Keratinocyte (primary cell): ENCODE results near the gene VWA7. TPM values are rescaled to one million over a fixed set of nuclear protein-coding genes. Genes with fewer than 3 reads are reported as not detected.

ENCODE experiments used
- DNase-seq: peaks from one replicate; pipeline ENCODE4 v3.0.0-alpha.2; 2011; ENCODE audit warnings: low read depth, missing footprints, low spot score
- FAIRE-seq: peaks from 2 replicates; lab custom pipeline; 2011; peaks lifted over from hg19 to GRCh38; lab: Jason Lieb, UNC
- H2AFZ ChIP-seq: 2 replicates; pipeline ENCODE4 v1.6.0; 2012; ENCODE audit warnings: low read length, control low read depth, inconsistent platforms; ENCODE audit not compliant: control insufficient read depth
- H3K27ac ChIP-seq: 2 replicates; pipeline ENCODE4 v1.5.1; 2011; ENCODE audit warnings: low read length; ENCODE audit not compliant: control insufficient read depth, insufficient read depth
- H3K27me3 ChIP-seq: 3 replicates; pipeline ENCODE4 v1.6.0; 2011; ENCODE audit warnings: low read length; ENCODE audit not compliant: control insufficient read depth, insufficient read depth; ENCODE audit errors: extremely low read depth
- H3K36me3 ChIP-seq, 2 experiments: 2 replicates in 1 of 2; 3 replicates in 1 of 2; pipeline ENCODE4 v1.5.1; 2011; ENCODE audit warnings: low read length in 2 of 2, mild to moderate bottlenecking in 1 of 2; ENCODE audit not compliant: control insufficient read depth in 2 of 2, insufficient read depth in 2 of 2; ENCODE audit errors: extremely low read depth in 1 of 2
- H3K4me1 ChIP-seq: 3 replicates; pipeline ENCODE4 v1.5.1; 2011; ENCODE audit warnings: low read length; ENCODE audit not compliant: control insufficient read depth, insufficient read depth; ENCODE audit errors: extremely low read depth
- H3K4me2 ChIP-seq: 3 replicates; pipeline ENCODE4 v1.6.0; 2011; ENCODE audit warnings: low read depth, low read length; ENCODE audit not compliant: control insufficient read depth, insufficient read depth; ENCODE audit errors: extremely low read depth
- H3K4me3 ChIP-seq, 3 experiments: fragments of 200-600 bp in 1 of 3; sonication (generic) in 1 of 3; 2 replicates in 2 of 3; 3 replicates in 1 of 3; pipeline ENCODE4 v1.5.1; 2011 to 2016; ENCODE audit warnings: low read length in 3 of 3, mild to moderate bottlenecking in 3 of 3, control low read depth in 2 of 3, inconsistent platforms in 1 of 3, low read depth in 1 of 3, mixed read lengths in 1 of 3, mixed run types in 1 of 3, moderate library complexity in 1 of 3; ENCODE audit not compliant: control insufficient read depth in 2 of 3, insufficient read depth in 2 of 3; ENCODE audit errors: extremely low read depth in 1 of 3
- H3K79me2 ChIP-seq: 2 replicates; pipeline ENCODE4 v1.6.0; 2012; ENCODE audit warnings: low read length; ENCODE audit not compliant: control insufficient read depth, insufficient read depth
- H3K9ac ChIP-seq: 3 replicates; pipeline ENCODE4 v1.6.0; 2011; ENCODE audit warnings: low read length; ENCODE audit not compliant: control insufficient read depth, insufficient read depth; ENCODE audit errors: extremely low read depth
- H3K9me1 ChIP-seq: 3 replicates; pipeline ENCODE4 v1.6.0; 2011; ENCODE audit warnings: low read length; ENCODE audit not compliant: control insufficient read depth, insufficient read depth; ENCODE audit errors: extremely low read depth
- H3K9me3 ChIP-seq: 2 replicates; pipeline ENCODE4 v1.5.1; 2012; ENCODE audit warnings: low read depth, low read length; ENCODE audit not compliant: control insufficient read depth
- H4K20me1 ChIP-seq: 3 replicates; pipeline ENCODE4 v1.6.0; 2011; ENCODE audit warnings: low read length; ENCODE audit not compliant: control insufficient read depth, insufficient read depth; ENCODE audit errors: extremely low read depth
- CTCF ChIP-seq, 3 experiments: IDR thresholded peaks in 1 of 3; conservative IDR thresholded peaks in 1 of 3; optimal IDR thresholded peaks in 1 of 3; 2 replicates in 2 of 3; 3 replicates in 1 of 3; pipeline versions ENCODE3 to v1.5.1; 2011; ENCODE audit warnings: low read length in 3 of 3, mild to moderate bottlenecking in 3 of 3, moderate library complexity in 2 of 3, control low read depth in 1 of 3, inconsistent platforms in 1 of 3; ENCODE audit not compliant: insufficient read depth in 2 of 3; ENCODE audit errors: extremely low read depth in 1 of 3
- EZH2 ChIP-seq: IDR thresholded peaks from one replicate; pipeline ENCODE4 v1.6.1; 2012; ENCODE audit warnings: inconsistent platforms, mild to moderate bottlenecking, low read length, moderate library complexity
- dilution Hi-C: fragments of 300-500 bp; cut with MboI; formaldehyde crosslinking; loops from one replicate; pipeline ENCODE4 v1.7.0; 2020; ENCODE audit warnings: low sequenced_read_pairs; ENCODE audit not compliant: extremely low pct_ligation_motif_present
- polyA plus RNA-seq, 5 experiments: library from polyadenylated mRNA; depleted of rRNA in 3 of 5; stranded (reverse) in 3 of 5; stranded (forward) in 1 of 5; unstranded in 1 of 5; fragments of >200 nt; gene quantifications; 1 replicate in 1 of 5; 2 replicates in 3 of 5; 3 replicates in 1 of 5; pipeline versions ENCODE4 v1.2.1 to v1.2.3, GENCODE V29; 2011 to 2012; ENCODE audit warnings: missing spikeins in 2 of 5, low read depth in 1 of 5, low replicate concordance in 1 of 5
- small RNA-seq, 3 experiments: library from RNA; depleted of rRNA; stranded (forward); fragments of <200 nt; gene quantifications; one replicate each; pipeline ENCODE3, GENCODE V24; 2012; ENCODE audit warnings: low read depth in 3 of 3, low replicate concordance in 1 of 3; ENCODE audit not compliant: insufficient read length in 3 of 3

Gene VWA7
- polyA plus RNA-seq, 1 donor (not counting 4 experiments of a cell fraction or from before 2014, with no cell fraction given), result 0.47 TPM

GRCh38 chr6:31718265-31718664 lies 58.9 kb downstream of the VWA7 start:
- Histone ChIP-seq H3K4me3 (peak overlapping the region in 1 of 3 experiments; percentile 49), H3K9me3 (no peaks in the 10 kb centered on the region), H2AFZ (no peak overlapping the region), H3K9ac (no peak overlapping the region), H3K9me1 (peaks cover 5% of the 10 kb centered on the region), H4K20me1 (no peaks in the 10 kb centered on the region), H3K27ac (peak overlapping the region; percentile 66), H3K4me1 (peaks cover 31% of the 10 kb centered on the region), H3K4me2 (peak overlapping the region; percentile 77), H3K36me3 (peaks cover 0 to 4% of the 10 kb centered on the region in 2 experiments), H3K79me2 (no peaks in the 10 kb centered on the region), H3K27me3 (no peaks in the 10 kb centered on the region)
- no peak for TF ChIP-seq EZH2
- no peak for TF ChIP-seq CTCF (optimal IDR thresholded peaks at IDR 0.05 in 1 of 3, IDR thresholded peaks at IDR 0.05 in 1 of 3, conservative IDR thresholded peaks at IDR 0.05 in 1 of 3; ENCODE audit: extremely low read depth in 1 of 3, insufficient read depth in 2 of 3, low read length in 3 of 3)
- FAIRE-seq, result peak; percentile 84
- DNase-seq, result no peak
- dilution Hi-C loops, result no loop called here

- Histone ChIP-seq H3K4me2 (peak overlapping the region; percentile 77), H3K27me3 (no peaks in the 10 kb centered on the region), H3K9ac (no peak overlapping the region), H3K79me2 (no peaks in the 10 kb centered on the region), H4K20me1 (no peaks in the 10 kb centered on the region), H3K4me1 (peaks cover 32% of the 10 kb centered on the region), H2AFZ (peak overlapping the region; percentile 60), H3K4me3 (peak overlapping the region in 1 of 3 experiments; percentile 15), H3K36me3 (peaks cover 0 to 4% of the 10 kb centered on the region in 2 experiments), H3K9me3 (no peaks in the 10 kb centered on the region), H3K9me1 (peaks cover 5% of the 10 kb centered on the region), H3K27ac (peak overlapping the region; percentile 41)
- no peak for FAIRE-seq
- DNase-seq, result no peak
- dilution Hi-C loops, result no loop called here
- TF ChIP-seq EZH2, result no peak
- peak; percentile 34 to 67 (median 47) for TF ChIP-seq CTCF (optimal IDR thresholded peaks at IDR 0.05 in 1 of 3, IDR thresholded peaks at IDR 0.05 in 1 of 3, conservative IDR thresholded peaks at IDR 0.05 in 1 of 3; ENCODE audit: extremely low read depth in 1 of 3, insufficient read depth in 2 of 3, low read length in 3 of 3)
Observed at GRCh38 chr6:31717499-31718222, 59.5 kb downstream of the VWA7 start.

Small RNA genes lying within 50 kb of the gene (small RNA-seq; reads per million reads assigned to genes)
- gene MSH5-SAPCD1 (0 reads per million in 3 experiments), gene RF00019 (0 reads per million in 3 experiments), gene RNU6-850P (0 reads per million in 3 experiments), gene SAPCD1 (0 reads per million in 3 experiments)

Other genes with a start within 250 kb of the VWA7 start
- not detected in 3 replicates for gene MCCD1, start 248.4 kb downstream of the VWA7 start, polyA plus RNA-seq
- 270 to 540 TPM (median 314 TPM) in 3 replicates for gene DDX39B, start 235.3 kb downstream of the VWA7 start, polyA plus RNA-seq
- gene ATP6V1G2, start 230.7 kb downstream of the VWA7 start, polyA plus RNA-seq, result 0.46 to 1.3 TPM (median 0.94 TPM) in 3 replicates
- gene NFKBIL1, start 229.7 kb downstream of the VWA7 start, polyA plus RNA-seq, result 4.8 to 8.9 TPM (median 7.2 TPM) in 3 replicates
- 0.04 TPM in 1 of 3 replicates, not detected in the others for gene LTA, start 205.0 kb downstream of the VWA7 start, polyA plus RNA-seq
- gene TNF, start 201.8 kb downstream of the VWA7 start, polyA plus RNA-seq, result 0.54 to 2.3 TPM (median 0.88 TPM) in 3 replicates
- 0.09 TPM in 1 of 3 replicates, not detected in the others for gene LTB, start 194.9 kb downstream of the VWA7 start, polyA plus RNA-seq
- gene LST1, start 191.1 kb downstream of the VWA7 start, polyA plus RNA-seq, result 0.18 TPM in 1 of 3 replicates, not detected in the others
- gene NCR3, start 184.3 kb downstream of the VWA7 start, polyA plus RNA-seq, result not detected in 3 replicates
- not detected in 3 replicates for gene AIF1, start 162.1 kb downstream of the VWA7 start, polyA plus RNA-seq
- 20.5 to 58.0 TPM (median 22.7 TPM) in 3 replicates for gene PRRC2A, start 156.6 kb downstream of the VWA7 start, polyA plus RNA-seq
- 49.9 to 120 TPM (median 60.6 TPM) in 3 replicates for gene BAG6, start 124.7 kb downstream of the VWA7 start, polyA plus RNA-seq
- 1.4 to 2.6 TPM (median 2.3 TPM) in 3 replicates for gene APOM, start 121.4 kb downstream of the VWA7 start, polyA plus RNA-seq
- 7.9 to 10.0 TPM (median 8.3 TPM) in 3 replicates for gene C6orf47, start 116.5 kb downstream of the VWA7 start, polyA plus RNA-seq
- gene GPANK1, start 112.3 kb downstream of the VWA7 start, polyA plus RNA-seq, result 7.9 to 11.4 TPM (median 10.0 TPM) in 3 replicates
- gene CSNK2B, start 111.2 kb downstream of the VWA7 start, polyA plus RNA-seq, result 41.9 to 108 TPM (median 43.7 TPM) in 3 replicates
- 3.6 to 5.2 TPM (median 4.1 TPM) in 3 replicates for gene LY6G5B, start 107.4 kb downstream of the VWA7 start, polyA plus RNA-seq
- gene LY6G5C, start 96.3 kb downstream of the VWA7 start, polyA plus RNA-seq, result 0.58 to 0.95 TPM (median 0.61 TPM) in 3 replicates
- 20.9 to 28.2 TPM (median 21.8 TPM) in 3 replicates for gene ABHD16A, start 74.0 kb downstream of the VWA7 start, polyA plus RNA-seq
- gene LY6G6F, start 70.5 kb downstream of the VWA7 start, polyA plus RNA-seq, result not detected in 3 replicates
- gene LY6G6D, start 62.0 kb downstream of the VWA7 start, polyA plus RNA-seq, result 0.22 to 0.33 TPM in 2 of 3 replicates, not detected in the other
- gene LY6G6C, start 55.6 kb downstream of the VWA7 start, polyA plus RNA-seq, result 2.3 to 3.1 TPM (median 2.4 TPM) in 3 replicates
- 0.06 to 0.21 TPM (median 0.10 TPM) in 3 replicates for gene MPIG6B, start 54.0 kb downstream of the VWA7 start, polyA plus RNA-seq
- 3.0 to 6.7 TPM (median 3.1 TPM) in 3 replicates for gene DDAH2, start 48.0 kb downstream of the VWA7 start, polyA plus RNA-seq
- 759 to 873 TPM (median 832 TPM) in 3 replicates for gene CLIC1, start 40.8 kb downstream of the VWA7 start, polyA plus RNA-seq
- 9.4 to 14.8 TPM (median 11.4 TPM) in 3 replicates for gene MSH5, start 37.3 kb downstream of the VWA7 start, polyA plus RNA-seq
- 1.1 to 2.1 TPM (median 1.7 TPM) in 3 replicates for gene SAPCD1, start 14.7 kb downstream of the VWA7 start, polyA plus RNA-seq
- 17.2 to 57.2 TPM (median 26.3 TPM) in 3 replicates for gene VARS1, start 18.4 kb upstream of the VWA7 start, polyA plus RNA-seq
- 34.4 to 84.1 TPM (median 46.5 TPM) in 3 replicates for gene LSM2, start 29.6 kb upstream of the VWA7 start, polyA plus RNA-seq
- gene HSPA1L, start 38.0 kb upstream of the VWA7 start, polyA plus RNA-seq, result 0.31 to 0.60 TPM (median 0.54 TPM) in 3 replicates
- gene HSPA1A, start 38.2 kb upstream of the VWA7 start, polyA plus RNA-seq, result 95.5 to 142 TPM (median 110 TPM) in 3 replicates
- gene HSPA1B, start 50.4 kb upstream of the VWA7 start, polyA plus RNA-seq, result 33.5 to 65.8 TPM (median 48.1 TPM) in 3 replicates
- gene NEU1, start 85.5 kb upstream of the VWA7 start, polyA plus RNA-seq, result 27.9 to 44.4 TPM (median 38.6 TPM) in 3 replicates
- gene SLC44A4, start 101.7 kb upstream of the VWA7 start, polyA plus RNA-seq, result 0.06 to 0.25 TPM (median 0.18 TPM) in 3 replicates
- gene EHMT2, start 120.4 kb upstream of the VWA7 start, polyA plus RNA-seq, result 17.6 to 26.5 TPM (median 17.7 TPM) in 3 replicates
- 0.55 to 0.64 TPM (median 0.63 TPM) in 3 replicates for gene ZBTB12, start 124.8 kb upstream of the VWA7 start, polyA plus RNA-seq
- gene C2, start 150.4 kb upstream of the VWA7 start, polyA plus RNA-seq, result 0.04 TPM in 1 of 3 replicates, not detected in the others
- gene CFB, start 168.8 kb upstream of the VWA7 start, polyA plus RNA-seq, result 0.84 to 2.9 TPM (median 2.5 TPM) in 3 replicates
- 45.1 to 57.9 TPM (median 51.9 TPM) in 3 replicates for gene NELFE, start 181.6 kb upstream of the VWA7 start, polyA plus RNA-seq
- gene SKIC2, start 181.8 kb upstream of the VWA7 start, polyA plus RNA-seq, result 24.5 to 37.7 TPM (median 37.5 TPM) in 3 replicates
- gene DXO, start 194.8 kb upstream of the VWA7 start, polyA plus RNA-seq, result 7.0 to 10.4 TPM (median 7.6 TPM) in 3 replicates
- 1.2 to 2.9 TPM (median 1.4 TPM) in 3 replicates for gene C4A, start 204.7 kb upstream of the VWA7 start, polyA plus RNA-seq
- gene C4B, start 237.5 kb upstream of the VWA7 start, polyA plus RNA-seq, result 1.3 to 2.8 TPM (median 1.8 TPM) in 3 replicates